Ovary (tissue), 3 donors: ENCODE data around the gene HMGB3.

Experiments used
- CTCF ChIP-seq, 3 donors: fragments of 450-650 bp in 2 of 3; fragments of 200-600 bp in 1 of 3; IDR thresholded peaks; one replicate each; pipeline versions ENCODE4 v1.5.1 to v1.8.0; 2016 to 2022; ENCODE audit warnings: antibody characterized with exemption in 3 of 3, mild to moderate bottlenecking in 1 of 3
- EP300 ChIP-seq: sonication (generic); formaldehyde crosslinking; IDR thresholded peaks from one replicate; pipeline ENCODE4 v1.6.1; 2017; ENCODE audit warnings: antibody characterized with exemption
- POLR2A ChIP-seq: fragments of 450-650 bp; IDR thresholded peaks from one replicate; pipeline ENCODE4 v1.6.1; 2017; ENCODE audit warnings: antibody characterized with exemption, mild to moderate bottlenecking, moderate library complexity
- donor health status: DM: no; HTN: no; CAD: no.

- no peak for TF ChIP-seq CTCF (IDR thresholded peaks at IDR 0.05)
- TF ChIP-seq EP300: no peak
- TF ChIP-seq POLR2A: no peak
Measured at GRCh38 chrX:151019856-151020255, 36.7 kb downstream of the HMGB3 start.
